Keratinocyte (primary cell): Measurements from ENCODE around the gene CD36.

Source experiments
- CTCF ChIP-seq, 3 experiments: IDR thresholded peaks in 1 of 3; conservative IDR thresholded peaks in 1 of 3; optimal IDR thresholded peaks in 1 of 3; 2 replicates in 2 of 3; 3 replicates in 1 of 3; pipeline versions ENCODE3 to v1.5.1; 2011; ENCODE audit warnings: low read length in 3 of 3, mild to moderate bottlenecking in 3 of 3, moderate library complexity in 2 of 3, control low read depth in 1 of 3, inconsistent platforms in 1 of 3; ENCODE audit not compliant: insufficient read depth in 2 of 3; ENCODE audit errors: extremely low read depth in 1 of 3
- EZH2 ChIP-seq: IDR thresholded peaks from one replicate; pipeline ENCODE4 v1.6.1; 2012; ENCODE audit warnings: inconsistent platforms, mild to moderate bottlenecking, low read length, moderate library complexity

GRCh38 chr7:80648031-80648600 lies 9.7 kb downstream of the CD36 start:
- no peak for TF ChIP-seq CTCF (optimal IDR thresholded peaks at IDR 0.05 in 1 of 3, IDR thresholded peaks at IDR 0.05 in 1 of 3, conservative IDR thresholded peaks at IDR 0.05 in 1 of 3; ENCODE audit: extremely low read depth in 1 of 3, insufficient read depth in 2 of 3, low read length in 3 of 3)
- no peak for TF ChIP-seq EZH2
